Kidney glomerular epithelial cell (primary cell): Measurements from ENCODE around the gene B4GALT1.
A peak's percentile ranks its signal among the peaks of the same experiment; 100 is the strongest.
"Not testable (repeated sequence)": the region's sequence is repeated elsewhere in the genome, so short reads cannot be mapped to it uniquely, and the experiment has no call there.

Experiments
- DNase-seq: peaks from one replicate; lab custom pipeline; 2025; lab: John Stamatoyannopoulos, UW

Gene B4GALT1

DNA sequence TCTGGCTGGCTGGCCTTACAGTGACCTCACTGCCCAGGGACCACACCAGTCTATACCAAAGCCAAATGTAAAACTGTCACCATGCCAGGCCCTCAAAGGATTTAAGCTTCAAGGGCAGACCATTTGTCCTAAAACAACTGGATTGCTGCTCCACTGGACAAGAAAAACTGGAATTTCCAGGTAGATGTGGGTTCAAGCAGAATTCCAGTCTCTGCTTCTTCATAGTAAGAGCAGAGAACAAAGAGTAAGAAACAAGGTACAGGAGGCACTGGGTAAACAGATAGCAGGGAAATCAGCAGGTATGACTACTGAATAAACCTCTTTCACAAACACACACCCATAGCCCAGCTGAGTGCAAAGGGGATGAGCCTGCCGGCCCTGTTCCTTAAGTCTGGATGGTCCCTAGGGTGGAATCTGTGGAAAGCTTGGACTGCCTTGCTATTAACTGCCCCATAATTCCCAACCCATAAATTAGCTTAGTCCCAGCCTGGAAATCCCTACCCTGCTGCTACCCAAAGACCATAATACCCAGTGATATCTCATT, 5.5 kb downstream of the B4GALT1 start:
- no peak for DNase-seq

DNA sequence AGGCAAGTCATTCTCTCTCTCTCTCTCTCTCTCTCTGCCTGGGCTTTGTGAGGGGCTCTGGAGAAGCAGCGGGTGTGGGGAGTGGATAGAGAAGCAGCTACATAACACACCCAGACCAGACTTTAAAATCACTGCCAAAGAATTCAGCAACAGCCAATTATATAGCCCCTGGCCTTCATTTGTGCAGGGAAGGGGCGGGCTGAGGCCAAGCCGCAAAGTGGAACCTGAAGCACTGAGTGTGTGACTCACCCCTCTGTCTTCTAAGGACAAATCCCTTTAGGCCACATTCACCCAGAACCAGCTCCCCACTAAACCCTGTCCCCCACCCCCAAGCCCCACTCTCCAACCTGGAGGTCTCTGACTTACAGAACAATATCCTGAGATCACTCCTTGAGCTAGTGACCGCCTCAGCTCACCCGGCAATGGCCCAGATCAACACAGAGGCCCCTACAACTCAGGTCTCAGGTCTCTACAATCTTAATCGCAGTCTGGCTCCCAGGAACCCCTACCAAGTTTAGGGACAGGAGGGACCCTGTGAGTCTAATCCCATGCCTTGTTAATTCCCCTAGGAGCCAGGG, 6.0 kb downstream of the B4GALT1 start:
- peak; percentile 89 for DNase-seq

DNA sequence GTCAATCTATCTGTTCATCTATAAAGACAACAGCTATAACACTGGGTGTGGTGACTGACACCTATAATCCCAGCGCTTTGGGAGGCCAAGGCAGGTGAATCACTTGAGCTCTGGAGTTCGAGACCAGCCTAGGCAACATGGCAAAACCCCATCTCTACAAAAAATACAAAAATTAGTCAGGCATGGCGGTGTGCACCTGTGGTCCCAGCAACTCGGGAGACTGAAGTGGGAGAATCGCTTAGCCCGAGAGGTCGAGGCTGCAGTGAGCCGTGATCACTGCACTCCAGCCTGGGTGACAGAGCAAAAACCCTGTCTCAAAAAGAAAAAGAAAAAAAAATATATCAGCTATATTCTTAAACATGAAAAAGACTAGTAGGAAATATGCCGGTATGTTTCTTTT, 6.7 kb downstream of the B4GALT1 start:
- not testable (repeated sequence) for DNase-seq

DNA sequence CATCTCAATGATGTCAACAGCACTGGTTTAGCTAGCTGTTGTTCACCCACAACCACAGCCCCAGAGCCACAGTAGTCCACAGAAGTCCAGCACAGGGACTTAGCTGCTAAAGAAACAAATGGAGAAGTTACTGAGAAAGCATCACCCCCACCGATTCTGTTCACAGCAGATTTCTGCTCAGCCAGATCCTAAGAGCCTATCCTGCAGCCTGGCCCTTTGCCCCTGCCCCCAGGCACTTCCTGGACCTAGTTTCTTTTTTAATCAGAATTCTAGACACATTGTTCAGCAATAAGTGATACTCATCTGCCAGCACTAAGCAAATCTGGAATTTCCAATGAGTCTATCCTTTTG, 7.4 kb downstream of the B4GALT1 start:
- no peak for DNase-seq

DNA sequence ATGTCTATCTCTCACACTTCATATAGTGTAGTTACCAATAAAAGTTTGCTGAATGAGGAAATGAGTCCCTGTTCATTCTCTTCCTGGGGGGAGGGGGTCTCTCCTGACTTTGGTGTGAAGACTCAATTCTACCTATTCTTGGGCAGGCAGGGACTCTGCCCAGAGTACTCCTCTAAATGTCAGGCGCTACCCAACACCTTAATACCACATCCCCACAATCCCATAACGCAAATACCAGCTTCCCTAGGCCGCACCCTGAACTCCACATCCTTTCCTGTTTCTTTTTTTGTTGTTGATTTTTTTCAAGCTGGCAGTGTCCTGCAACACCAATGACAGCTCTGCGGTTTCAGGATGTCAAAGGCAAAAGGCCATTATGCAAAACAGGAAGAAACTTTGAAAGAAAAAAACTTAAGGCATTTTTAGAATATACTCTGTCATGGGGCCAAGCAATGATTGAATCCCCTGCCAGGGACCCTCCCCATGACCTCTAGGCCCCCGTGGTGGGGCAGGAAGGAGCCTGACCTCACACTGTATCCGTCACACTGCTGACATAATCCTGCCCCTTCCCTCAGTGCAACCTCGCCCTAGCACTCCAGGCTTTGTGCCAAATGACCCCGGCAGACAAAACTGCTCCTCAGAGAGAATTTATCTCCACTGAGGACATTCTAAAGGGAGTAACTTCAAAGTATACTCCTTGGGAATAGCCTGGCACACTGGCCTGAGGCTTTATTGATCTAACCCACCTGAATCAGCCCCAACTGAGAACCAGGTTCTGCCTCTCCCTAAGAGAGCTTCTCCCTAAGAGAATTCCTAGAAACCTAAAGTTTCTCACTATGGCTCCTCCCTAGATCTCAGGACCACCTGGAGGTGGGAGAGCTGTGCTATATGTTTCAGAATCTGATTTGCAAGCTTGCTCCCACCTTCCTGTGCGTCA, 8.0 kb downstream of the B4GALT1 start:
- no peak for DNase-seq

DNA sequence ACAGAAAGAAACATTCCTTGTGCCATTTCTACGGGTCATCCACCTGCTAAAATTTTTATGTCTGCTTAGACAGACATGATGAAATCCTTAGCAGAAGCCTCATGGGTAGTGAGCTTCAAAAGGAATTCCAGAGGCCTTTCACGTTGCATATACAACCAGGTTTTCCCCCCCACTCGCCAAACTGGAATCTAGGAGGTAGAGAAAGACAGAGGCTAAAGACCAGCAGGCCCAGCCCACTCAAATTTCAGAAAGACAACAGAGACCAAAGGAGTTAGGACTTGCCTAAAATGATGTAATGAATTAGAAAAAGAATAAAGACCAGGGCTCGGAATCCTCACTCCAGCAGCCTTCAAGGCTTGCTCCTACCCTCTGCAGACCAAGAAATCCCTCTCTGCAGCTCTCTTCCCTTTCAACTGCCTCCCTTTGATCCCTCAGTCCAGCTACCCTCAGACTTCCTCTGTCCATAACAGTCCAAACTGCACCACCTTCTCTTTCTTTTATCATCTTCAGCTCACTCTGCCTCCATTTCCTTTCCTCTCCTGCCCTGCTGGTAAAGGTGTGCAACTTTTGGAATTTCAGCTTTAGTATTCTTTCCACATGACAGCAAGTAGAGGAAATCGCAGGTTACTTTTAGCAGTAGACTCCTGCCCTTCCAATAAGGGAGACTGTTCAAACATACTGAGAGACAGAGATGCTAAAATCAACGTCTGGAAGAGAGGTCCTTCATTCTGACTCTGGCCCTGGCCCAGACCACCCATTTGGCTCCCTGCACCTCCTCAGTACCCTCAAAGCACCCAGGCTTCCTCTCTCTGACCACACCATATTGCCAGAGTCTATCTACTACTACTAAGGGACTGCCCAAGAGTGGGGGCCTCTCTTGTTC, 8.9 kb downstream of the B4GALT1 start:
- no peak for DNase-seq

DNA sequence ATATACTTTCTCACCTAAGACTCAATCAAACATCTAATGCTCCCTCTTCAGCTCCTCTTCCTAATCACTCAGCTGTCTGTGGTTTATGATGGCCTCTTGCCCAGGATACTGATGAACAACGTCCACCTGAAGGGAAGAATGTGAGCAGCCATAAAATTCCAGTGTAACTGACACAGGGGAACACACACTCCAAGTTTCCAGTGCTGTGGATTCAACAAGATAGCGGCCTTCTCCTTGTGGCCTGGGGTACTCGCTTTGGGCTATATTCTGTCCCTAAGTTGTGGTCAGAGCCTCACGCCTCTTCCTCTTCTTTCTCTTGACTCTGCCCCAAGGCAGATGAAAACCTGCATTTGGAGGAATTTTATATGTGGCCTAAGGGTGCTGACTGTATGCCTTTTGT, 11.7 kb downstream of the B4GALT1 start:
- DNase-seq = peak; percentile 27

DNA sequence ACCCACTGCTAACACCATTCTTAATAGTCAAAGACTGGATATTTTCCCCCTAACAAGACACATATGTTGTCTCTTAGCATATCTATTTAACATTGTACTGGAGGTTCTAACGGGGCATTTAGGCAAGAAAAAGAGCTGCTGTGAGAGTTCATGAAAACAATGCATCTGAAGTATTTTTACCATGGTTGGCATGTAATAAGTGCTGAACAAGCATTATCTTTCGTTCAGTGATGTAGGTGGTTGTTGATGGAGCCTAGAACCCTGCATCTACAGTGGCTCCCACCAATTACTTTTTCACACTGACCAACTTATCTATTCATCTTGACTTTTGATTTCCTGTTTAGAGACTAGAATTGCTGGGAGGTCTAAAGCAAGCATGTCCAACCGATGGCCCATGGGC, 12.8 kb downstream of the B4GALT1 start:
- DNase-seq = no peak

DNA sequence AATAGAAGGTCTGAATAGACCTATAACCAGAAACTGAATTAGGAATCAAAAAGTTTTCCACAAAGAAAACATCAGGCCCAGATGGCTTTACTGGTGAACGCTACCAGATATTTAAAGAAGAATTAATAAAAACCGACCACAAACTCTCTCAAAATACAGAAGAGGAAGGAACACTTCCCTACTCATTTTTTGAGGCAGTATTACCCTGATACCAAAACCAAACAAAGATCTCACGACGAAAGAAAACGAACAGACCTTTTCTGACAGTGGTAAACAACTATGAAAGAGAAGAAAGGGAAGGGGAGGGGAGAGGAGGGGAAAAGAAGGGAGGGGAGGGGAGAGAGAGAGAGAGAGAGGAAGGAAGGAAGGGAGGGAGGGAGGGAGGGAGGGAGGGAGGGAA, 13.5 kb downstream of the B4GALT1 start:
- DNase-seq = no peak

DNA sequence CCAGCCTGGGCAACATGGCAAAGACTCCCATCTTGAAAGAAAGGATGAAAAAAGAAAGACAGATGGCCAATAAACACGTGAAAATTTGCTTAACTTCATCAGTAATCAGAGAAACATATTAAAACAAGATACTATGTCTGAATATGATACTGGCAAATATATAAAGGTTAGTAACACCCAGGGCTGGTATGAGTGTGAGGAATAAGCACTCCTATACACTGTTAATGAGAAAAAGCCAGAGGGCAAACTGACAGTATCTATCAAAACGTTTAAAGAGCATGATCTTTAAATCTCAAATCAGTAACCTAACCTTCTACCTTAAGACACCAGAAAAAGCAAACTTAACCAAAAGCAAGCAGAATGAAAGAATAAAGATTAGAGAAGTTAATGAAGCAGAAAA, 14.1 kb downstream of the B4GALT1 start:
- DNase-seq = no peak

DNA sequence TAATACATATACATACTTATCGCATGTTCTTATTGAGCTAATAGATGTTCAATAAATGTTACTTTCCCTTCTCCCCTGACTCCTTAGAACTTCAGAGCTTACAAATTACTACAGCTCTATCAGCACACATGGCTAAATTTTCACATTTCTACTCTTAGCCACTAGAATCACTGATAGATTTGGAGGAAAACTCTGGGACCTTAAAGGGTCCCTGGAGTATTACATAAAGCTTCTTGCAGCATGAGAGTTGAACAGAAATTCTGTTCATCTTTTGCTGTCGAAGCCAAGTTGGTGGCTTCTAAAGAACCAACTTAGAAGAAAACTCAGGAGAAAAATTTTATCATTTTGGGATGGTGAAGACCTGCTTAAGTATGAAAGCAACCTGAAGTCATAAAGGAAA, 15.5 kb downstream of the B4GALT1 start:
- DNase-seq = no peak

DNA sequence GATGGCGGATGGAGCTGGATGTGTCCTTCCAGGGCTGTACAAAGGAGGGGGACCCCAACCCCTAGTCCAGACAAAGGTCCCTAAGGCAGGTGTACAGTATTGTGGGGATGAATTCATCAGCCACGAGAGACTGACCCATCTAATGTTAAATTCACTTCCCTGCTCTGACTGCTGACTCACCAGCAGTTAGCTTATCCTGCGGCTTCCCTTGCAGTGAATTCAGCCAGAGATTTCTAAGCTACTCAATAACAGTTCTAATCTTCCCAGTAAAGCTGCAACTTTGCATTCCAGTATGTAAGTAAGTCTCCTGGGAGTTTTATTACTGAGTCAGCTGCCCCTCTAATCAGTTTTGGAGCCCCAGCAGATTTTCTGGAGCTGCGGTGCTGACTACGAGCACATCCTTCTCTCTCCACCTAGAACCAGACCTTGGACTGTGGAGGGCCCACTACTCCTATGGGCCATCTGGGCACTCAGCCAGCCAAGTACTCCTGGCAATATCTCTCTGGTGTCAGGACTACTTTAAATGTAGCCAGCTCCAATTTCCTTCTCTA, 16.1 kb downstream of the B4GALT1 start:
- peak; percentile 91 for DNase-seq

DNA sequence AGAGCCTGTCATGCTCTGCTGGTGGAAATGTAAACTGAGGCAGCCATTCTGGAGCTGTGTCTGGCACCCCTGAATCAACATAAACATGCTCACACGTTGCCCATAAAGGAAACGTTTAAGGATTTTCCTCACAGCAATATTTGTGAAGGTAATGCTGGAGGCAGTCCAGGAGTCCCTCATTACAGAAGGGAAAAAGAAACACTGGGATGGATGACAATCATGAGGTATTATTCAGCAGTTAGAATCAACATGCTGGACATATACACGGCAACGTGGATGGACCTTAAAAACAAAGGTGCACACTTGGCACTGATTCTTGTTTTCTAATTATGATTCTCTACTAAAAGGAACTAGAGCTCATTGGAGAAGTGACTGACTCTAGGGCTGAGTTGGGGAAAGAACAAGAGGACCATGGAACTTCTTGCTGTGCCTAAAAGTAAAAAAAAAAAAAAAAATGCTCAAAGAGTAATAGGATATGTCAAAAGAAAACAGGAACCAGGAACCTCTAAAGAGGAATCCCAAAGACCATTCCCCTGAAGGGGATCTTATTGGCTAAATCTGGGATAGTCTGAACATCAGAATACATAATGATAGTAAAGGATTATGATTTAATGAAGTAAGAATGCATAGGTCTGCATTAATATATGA, 18.6 kb downstream of the B4GALT1 start:
- DNase-seq = no peak

DNA sequence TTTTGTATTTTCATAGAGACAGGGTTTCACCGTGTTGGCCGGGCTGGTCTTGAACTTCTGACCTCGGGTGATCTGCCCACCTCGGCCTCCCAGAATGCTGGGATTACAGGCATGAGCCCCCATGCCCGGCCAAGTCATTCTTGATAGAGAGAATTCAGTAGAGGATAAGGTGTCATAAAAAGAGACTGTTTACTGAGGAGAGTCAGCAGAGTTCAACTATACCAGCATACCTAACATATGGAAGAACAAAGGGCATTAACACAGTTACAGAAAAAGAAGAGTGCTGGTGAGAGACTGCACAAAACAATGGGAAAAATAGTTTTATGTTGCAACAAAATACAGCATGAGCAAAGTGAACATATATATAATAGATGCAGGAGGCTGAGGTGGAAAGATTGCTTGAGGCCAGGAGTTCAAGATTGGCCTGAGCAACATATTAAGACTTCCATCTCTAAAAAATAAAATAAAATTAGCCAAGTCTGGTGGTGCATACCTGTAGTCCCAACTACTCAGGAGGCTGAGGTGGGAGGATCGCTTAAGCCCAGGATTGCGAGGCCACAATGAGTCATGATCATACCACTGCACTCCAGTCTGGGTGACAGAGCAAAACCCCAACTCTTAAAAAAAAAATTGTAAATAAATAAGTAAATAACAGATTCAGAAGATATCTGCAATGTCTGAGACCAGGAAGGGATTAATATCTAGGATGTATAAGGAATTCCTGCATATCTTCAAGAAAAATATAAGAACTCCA, 19.5 kb downstream of the B4GALT1 start:
- no peak for DNase-seq

DNA sequence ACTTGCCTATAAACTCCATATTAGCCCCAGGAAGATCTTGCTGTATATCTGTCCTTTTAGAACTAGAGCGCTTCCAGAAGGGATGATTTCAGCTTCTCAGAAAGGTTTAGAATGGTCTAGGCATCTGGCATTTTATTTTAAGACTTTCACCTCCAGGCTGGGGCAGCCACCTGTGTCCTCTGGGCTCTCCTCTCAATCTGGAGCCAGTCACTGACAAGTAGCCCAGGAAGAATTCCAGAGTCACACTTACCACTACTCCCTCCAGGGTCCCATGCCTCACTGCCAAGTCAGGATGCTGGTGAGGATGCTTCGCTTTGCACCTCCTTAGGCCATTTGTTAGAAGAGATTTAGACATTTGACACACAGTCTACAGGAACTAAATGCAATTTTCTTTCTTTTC, 20.8 kb downstream of the B4GALT1 start:
- no peak for DNase-seq

DNA sequence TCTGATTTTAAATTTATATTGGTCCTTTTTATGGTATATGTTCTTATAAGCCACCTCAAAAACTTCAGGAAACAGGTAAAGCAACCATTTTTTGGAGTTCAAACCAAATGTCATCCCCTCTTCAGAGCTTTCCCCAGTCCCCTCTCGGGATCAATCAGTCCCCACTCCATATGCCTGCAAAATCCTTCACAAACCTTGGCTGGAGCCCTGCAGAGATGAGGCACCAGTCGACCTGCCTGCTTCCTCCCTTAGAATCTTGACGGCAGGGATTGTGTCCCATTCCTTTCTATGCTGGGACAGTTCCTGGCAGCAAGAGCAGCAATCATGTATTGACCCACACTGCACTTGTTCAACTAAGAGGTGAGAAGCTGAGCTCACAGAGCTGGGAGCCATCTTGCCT, 22.6 kb downstream of the B4GALT1 start:
- DNase-seq = no peak

DNA sequence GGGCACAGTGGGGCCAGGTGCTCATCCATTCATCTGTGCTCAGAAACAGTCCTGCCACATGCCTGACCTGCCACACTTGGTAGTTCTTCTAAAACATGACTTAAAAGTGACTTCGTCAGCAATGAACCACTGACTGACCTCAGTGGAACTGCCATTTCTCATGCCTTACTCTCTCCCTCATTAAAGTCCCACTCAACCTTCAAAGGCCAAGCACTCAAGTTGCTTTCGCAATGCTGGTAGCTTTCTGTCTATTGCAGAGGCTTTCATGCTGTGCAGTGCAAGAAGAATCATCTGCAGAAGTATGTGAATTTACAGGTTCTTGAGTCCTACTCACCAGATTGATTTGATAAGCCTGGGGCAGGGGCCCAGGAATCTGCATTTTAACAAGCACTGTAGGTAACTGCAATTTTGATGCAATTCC, 23.9 kb downstream of the B4GALT1 start:
- DNase-seq = peak; percentile 43

DNA sequence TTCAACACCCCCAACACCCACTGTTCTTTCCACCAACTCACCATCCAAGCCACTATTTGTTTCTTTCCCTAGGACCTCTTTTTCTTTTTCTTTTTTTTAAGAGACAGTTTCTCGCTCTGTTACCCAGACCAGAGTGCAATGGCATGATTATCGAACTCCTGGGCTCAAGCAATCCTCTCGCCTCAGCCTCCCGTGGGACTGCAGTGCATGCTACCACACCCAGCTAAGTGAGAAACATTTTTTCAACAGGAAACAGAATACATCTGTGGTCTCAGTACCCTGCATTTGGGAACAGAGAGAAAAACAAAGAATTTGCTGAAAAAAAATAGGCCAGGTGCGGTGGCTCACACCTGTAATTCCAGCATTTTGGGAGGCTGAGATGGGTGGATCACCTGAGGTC, 24.6 kb downstream of the B4GALT1 start:
- DNase-seq = no peak

DNA sequence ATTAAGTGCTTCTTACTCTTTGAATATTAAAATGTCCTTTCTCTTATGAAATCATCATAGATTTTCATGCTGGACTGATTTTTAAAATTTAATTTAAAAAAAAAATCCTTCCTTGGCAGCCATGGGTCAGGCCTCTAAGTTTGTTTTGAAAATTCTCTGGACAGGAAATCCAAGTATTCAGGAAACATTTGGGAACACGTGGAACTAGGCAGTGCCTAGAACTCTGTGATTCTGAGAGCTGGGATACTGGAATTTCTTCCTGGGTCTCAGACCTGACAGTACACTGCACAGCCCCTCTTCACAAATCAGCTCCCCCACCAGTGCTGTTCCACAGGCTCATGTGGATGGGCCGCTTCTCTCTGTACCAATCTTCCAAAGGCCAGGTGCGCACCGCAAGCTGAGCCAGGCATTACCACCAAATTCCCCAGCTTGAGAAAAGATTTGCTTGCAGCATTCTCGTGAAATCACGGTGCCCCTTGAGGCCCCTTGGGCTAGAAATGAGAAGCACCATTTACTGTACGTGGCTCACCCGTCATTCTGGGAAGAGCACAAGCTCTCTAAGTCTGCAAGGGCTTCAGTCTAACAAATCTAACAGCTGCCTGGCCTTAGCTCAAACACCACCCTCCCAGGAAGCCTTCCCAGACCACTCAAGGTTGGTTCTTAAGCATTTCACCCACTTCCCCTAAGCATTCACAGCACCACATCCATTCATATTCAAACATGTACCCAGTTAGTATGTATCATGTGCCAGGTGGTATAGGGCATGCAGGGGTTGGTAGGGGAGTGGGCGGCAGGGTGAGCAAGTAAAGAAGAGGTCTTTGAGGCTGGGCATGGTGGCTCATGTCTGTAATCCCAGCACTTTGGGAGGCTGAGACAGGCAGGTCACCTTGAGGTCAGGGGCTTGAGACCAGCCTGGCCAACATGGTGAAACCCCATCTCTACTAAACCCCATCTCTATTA, 26.5 kb downstream of the B4GALT1 start:
- no peak for DNase-seq
